ENCODE results near the gene FBN3.
"Not testable (repeated sequence)": the region's sequence is repeated elsewhere in the genome, so short reads cannot be mapped to it uniquely, and the experiment has no call there.

Gene FBN3

DNA sequence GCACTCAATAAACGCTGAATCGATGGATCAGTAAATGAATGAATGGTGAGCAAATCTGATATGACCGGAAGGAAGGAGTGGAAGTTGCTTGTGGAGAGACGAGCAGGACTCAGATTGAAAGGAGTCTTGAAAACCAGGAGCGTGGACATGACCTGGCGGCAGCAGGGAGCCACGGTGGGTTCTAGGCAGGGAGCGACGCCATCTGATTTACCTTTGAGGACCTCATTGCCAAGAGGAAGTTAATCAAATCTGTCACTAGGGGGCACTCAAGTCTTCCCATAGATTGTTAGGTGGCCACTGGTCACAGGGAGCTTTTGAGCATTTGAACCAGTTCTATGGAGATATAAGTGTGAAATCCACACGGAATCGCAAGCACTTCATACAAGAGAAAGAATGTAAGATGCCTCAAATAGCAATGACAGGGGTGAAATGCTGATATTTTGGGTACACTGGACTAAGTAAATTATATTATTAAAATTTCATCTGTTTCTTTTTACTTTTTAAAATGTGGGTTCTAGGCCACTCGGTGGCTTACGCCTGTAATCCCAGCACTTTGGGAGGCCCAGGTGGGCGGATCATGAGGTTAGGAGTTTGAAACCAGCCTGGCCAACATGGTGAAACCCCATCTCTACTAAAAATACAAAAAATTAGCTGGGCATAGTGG, 9.2 kb upstream of the FBN3 start:
- H3K4me3 ChIP-seq (ENCODE audit: low read depth, low read length): no peak overlapping the region
- peak; percentile 75 for TF ChIP-seq CTCF (IDR thresholded peaks at IDR 0.05; ENCODE audit: low read depth, low read length, missing control alignments)
- DNase-seq (ENCODE audit: low read depth): peak; percentile 70

DNA sequence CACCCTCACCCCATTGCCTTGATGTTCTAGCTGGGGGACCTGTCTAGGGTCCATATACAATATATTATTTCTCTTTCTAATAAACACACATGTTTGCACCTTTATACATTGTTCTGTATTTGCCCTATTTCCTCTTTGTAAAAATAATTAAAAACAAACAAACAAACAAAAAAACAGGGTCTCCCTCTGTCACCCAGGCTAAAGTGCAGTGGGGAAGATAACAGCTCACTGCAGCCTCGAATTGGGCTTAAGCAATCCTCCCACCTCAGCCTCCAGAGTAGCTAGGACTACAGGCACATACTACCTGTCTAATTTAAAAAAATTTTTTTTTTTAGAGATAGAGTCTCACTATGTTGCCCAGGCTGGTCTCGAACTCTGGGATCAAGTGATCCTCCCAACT, 5.9 kb upstream of the FBN3 start:
- H3K4me3 ChIP-seq (ENCODE audit: low read depth, low read length): no peak overlapping the region
- TF ChIP-seq CTCF (IDR thresholded peaks at IDR 0.05; ENCODE audit: low read depth, low read length, missing control alignments): no peak
- no peak for DNase-seq (ENCODE audit: low read depth)

DNA sequence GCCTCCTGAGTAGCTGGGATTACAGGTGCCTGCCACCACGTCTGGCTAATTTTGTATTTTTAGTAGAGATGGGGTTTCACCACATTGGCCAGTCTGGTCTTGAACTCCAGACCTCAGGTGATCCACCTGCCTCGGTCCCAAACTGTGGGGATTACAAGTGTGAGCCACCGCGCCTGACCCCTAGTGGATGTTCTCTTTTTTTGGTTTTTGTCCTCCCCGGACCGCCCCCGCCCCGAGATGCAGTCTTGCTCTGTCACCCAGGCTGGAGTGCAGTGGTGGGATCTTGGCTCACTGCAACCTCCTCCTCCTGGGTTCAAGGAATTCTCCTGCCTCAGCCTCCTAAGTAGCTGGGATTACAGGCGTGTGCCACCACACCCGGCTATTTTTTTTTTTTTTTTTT, 4.6 kb upstream of the FBN3 start:
- H3K4me3 ChIP-seq (ENCODE audit: low read depth, low read length); DNase-seq (ENCODE audit: low read depth): not testable (repeated sequence)
- peak; percentile 45 for TF ChIP-seq CTCF (IDR thresholded peaks at IDR 0.05; ENCODE audit: low read depth, low read length, missing control alignments)

DNA sequence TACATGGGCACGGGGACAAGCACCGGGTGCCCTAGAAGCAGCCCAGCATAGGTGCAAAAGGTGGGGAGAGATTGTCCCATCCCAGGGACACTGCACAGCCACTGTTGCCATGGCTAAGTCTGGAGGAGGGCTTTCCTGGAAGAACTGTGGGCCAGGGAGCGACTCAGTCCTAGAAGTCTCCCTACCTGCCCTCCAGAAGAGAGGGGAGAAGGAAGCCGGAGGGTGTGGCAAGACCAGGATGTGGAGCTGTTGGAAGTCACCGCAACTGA, 2.3 kb upstream of the FBN3 start:
- TF ChIP-seq CTCF (IDR thresholded peaks at IDR 0.05; ENCODE audit: low read depth, low read length, missing control alignments): no peak
- DNase-seq (ENCODE audit: low read depth): no peak
- no peak overlapping the region for H3K4me3 ChIP-seq (ENCODE audit: low read depth, low read length)

- DNase-seq (ENCODE audit: low read depth): no peak
- TF ChIP-seq CTCF (IDR thresholded peaks at IDR 0.05; ENCODE audit: low read depth, low read length, missing control alignments): no peak
- H3K4me3 ChIP-seq (ENCODE audit: low read depth, low read length): no peak overlapping the region
Measured at GRCh38 chr19:8150998-8151766, 1.8 kb upstream of the FBN3 start.

- H3K4me3 ChIP-seq (ENCODE audit: low read depth, low read length): no peak overlapping the region
- TF ChIP-seq CTCF (IDR thresholded peaks at IDR 0.05; ENCODE audit: low read depth, low read length, missing control alignments): no peak
Measured at GRCh38 chr19:8150178-8150865, 930 bp upstream of the FBN3 start.

More at GRCh38 chr19:8150178-8150865, 930 bp upstream of the FBN3 start:
- DNase-seq (ENCODE audit: low read depth): no peak

All from GM12864 (cell line).